ENCODE data around the gene ANKDD1B.

The ANKDD1B gene

GRCh38 chr5:75716715-75717081 is 105.4 kb downstream of the ANKDD1B start:
- Histone ChIP-seq H3K4me1 (no peaks in the 10 kb centered on the region), H3K79me2 (peaks cover 13% of the 10 kb centered on the region), H3K4me2 (ENCODE audit: low read length) (peak overlapping the region; percentile 69), H3K27ac (peak overlapping the region; percentile 59), H3K9ac (no peak overlapping the region), H3K4me3 (ENCODE audit: low read depth, low read length) (peak overlapping the region; percentile 87), H3K27me3 (ENCODE audit: control insufficient read depth, insufficient read depth, low read length) (no peaks in the 10 kb centered on the region), H3K36me3 (ENCODE audit: control insufficient read depth, insufficient read depth, low read length) (no peaks in the 10 kb centered on the region), H3K9me3 (ENCODE audit: control insufficient read depth, low read length) (no peaks in the 10 kb centered on the region), H2AFZ (peak overlapping the region; percentile 72)
- TF ChIP-seq, protein P1, sequence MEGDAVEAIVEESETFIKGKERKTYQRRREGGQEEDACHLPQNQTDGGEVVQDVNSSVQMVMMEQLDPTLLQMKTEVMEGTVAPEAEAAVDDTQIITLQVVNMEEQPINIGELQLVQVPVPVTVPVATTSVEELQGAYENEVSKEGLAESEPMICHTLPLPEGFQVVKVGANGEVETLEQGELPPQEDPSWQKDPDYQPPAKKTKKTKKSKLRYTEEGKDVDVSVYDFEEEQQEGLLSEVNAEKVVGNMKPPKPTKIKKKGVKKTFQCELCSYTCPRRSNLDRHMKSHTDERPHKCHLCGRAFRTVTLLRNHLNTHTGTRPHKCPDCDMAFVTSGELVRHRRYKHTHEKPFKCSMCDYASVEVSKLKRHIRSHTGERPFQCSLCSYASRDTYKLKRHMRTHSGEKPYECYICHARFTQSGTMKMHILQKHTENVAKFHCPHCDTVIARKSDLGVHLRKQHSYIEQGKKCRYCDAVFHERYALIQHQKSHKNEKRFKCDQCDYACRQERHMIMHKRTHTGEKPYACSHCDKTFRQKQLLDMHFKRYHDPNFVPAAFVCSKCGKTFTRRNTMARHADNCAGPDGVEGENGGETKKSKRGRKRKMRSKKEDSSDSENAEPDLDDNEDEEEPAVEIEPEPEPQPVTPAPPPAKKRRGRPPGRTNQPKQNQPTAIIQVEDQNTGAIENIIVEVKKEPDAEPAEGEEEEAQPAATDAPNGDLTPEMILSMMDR (IDR thresholded peaks at IDR 0.05), result no peak

- no peaks in the 10 kb centered on the region for H3K36me3 ChIP-seq (ENCODE audit: control insufficient read depth, insufficient read depth, low read length)
- H3K4me1 ChIP-seq, result no peaks in the 10 kb centered on the region
- peak within 1 kb of the TSS; percentile 69 for H3K4me2 ChIP-seq (ENCODE audit: low read length)
- H3K27ac ChIP-seq, result peak within 1 kb of the TSS; percentile 59
- no peaks in the 10 kb centered on the region for H3K27me3 ChIP-seq (ENCODE audit: control insufficient read depth, insufficient read depth, low read length)
- no peaks in the 10 kb centered on the region for H3K9me3 ChIP-seq (ENCODE audit: control insufficient read depth, low read length)
- peak within 1 kb of the TSS; percentile 87 for H3K4me3 ChIP-seq (ENCODE audit: low read depth, low read length)
- TF ChIP-seq, protein P1 (IDR thresholded peaks at IDR 0.05), result no peak
- no peak within 1 kb of the TSS for H3K9ac ChIP-seq
- peak within 1 kb of the TSS; percentile 72 for H2AFZ ChIP-seq
- H3K79me2 ChIP-seq, result peaks cover 13% of the 10 kb centered on the region
These were observed 106.0 kb downstream of the ANKDD1B start, which contains the start of gene POC5 for GRCh38 chr5:75717082-75717922. POC5 (minus strand) TSS chr5:75717437; CDS start chr5:75712937, 4,500 bp downstream.

DNA sequence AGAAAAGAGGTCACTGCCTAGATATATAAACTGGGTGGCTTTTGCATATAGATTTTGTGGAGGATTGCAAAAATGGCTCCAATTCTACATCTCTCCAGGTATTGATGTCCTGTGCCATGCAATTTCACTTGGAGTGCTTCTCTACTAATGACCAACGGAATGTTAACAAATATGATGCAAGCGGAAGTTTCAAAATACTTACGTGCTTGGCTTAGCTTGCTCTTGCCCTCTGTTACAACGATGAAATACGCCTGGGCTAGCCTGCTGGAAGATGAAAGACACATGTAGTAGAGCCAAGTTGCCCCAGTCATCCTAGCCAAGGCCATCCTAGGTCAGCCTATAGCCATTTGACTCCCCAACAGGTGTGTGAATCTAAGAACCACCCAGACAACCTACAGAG is 109.6 kb downstream of the ANKDD1B start:
- no peaks in the 10 kb centered on the region for H3K36me3 ChIP-seq (ENCODE audit: control insufficient read depth, insufficient read depth, low read length)
- H3K9ac ChIP-seq, result no peak overlapping the region
- H3K4me1 ChIP-seq, result no peaks in the 10 kb centered on the region
- H3K9me3 ChIP-seq (ENCODE audit: control insufficient read depth, low read length), result no peaks in the 10 kb centered on the region
- no peak overlapping the region for H3K4me3 ChIP-seq (ENCODE audit: low read depth, low read length)
- no peaks in the 10 kb centered on the region for H3K79me2 ChIP-seq
- H3K27ac ChIP-seq, result no peak overlapping the region
- no peaks in the 10 kb centered on the region for H3K27me3 ChIP-seq (ENCODE audit: control insufficient read depth, insufficient read depth, low read length)
- H3K4me2 ChIP-seq (ENCODE audit: low read length), result no peak overlapping the region
- H2AFZ ChIP-seq, result no peak overlapping the region
- TF ChIP-seq, protein P1 (IDR thresholded peaks at IDR 0.05), result no peak

Data from parathyroid adenoma (tissue), 2 donors.